Thyroid gland (tissue), 4 donors: Measurements from ENCODE around the gene EPB41L5. TPM values are rescaled to one million over a fixed set of nuclear protein-coding genes. Genes with fewer than 3 reads are reported as not detected.
A peak's percentile ranks its signal among the peaks of the same experiment; 100 is the strongest.
"Not testable (repeated sequence)": the region's sequence is repeated elsewhere in the genome, so short reads cannot be mapped to it uniquely, and the experiment has no call there.

ENCODE experiments used
- DNase-seq, 2 donors: peaks; one replicate each; pipeline ENCODE4 v3.0.0-alpha.2; 2019
- H3K27ac ChIP-seq, 3 donors: fragments of 200-600 bp; sonication (generic); 1 replicate in 2 of 3; 2 replicates in 1 of 3; pipeline ENCODE4 v1.5.1; 2016 to 2019; ENCODE audit warnings: mild to moderate bottlenecking in 1 of 3, moderate library complexity in 1 of 3
- H3K27me3 ChIP-seq: fragments of 200-600 bp; sonication (generic); one replicate; pipeline ENCODE4 v1.5.1; 2019
- H3K36me3 ChIP-seq, 2 donors: fragments of 200-600 bp; sonication (generic); one replicate each; pipeline ENCODE4 v1.5.1; 2016 to 2019
- H3K4me1 ChIP-seq, 2 donors: fragments of 200-600 bp; sonication (generic); one replicate each; pipeline ENCODE4 v1.5.1; 2017 to 2019
- H3K4me3 ChIP-seq, 3 donors: fragments of 200-600 bp; sonication (generic); replicated peaks in 1 of 3; 1 replicate in 2 of 3; 2 replicates in 1 of 3; pipeline ENCODE4 v1.5.1; 2016; ENCODE audit warnings: mild to moderate bottlenecking in 1 of 3
- H3K9me3 ChIP-seq: fragments of 200-600 bp; sonication (generic); one replicate; pipeline ENCODE4 v1.5.1; 2017
- POLR2A ChIP-seq, 2 donors: fragments of 450-650 bp; IDR thresholded peaks; one replicate each; pipeline ENCODE4 v1.6.1; 2017; ENCODE audit warnings: antibody characterized with exemption in 2 of 2, mild to moderate bottlenecking in 2 of 2, moderate library complexity in 1 of 2
- WGBS, 2 donors: methylation state at CpG; one replicate each; pipeline ENCODE4 v1.1.5; 2017; 5-methylcytosine and 5-hydroxymethylcytosine counted together
- intact Hi-C: fragments of 100-400 bp; cut with DNase I; formaldehyde crosslinking; loops from one replicate; pipeline ENCODE4 v1.15.1; 2023
- total RNA-seq, 4 donors: library from RNA; depleted of rRNA; stranded (reverse); fragments of >200 nt; gene quantifications; one replicate each; pipeline ENCODE4 v1.2.3, GENCODE V29; 2016
- TF ChIP-seq, protein P1 (sequence below), 6 experiments: fragments of 200-600 bp in 3 of 6; fragments of 450-650 bp in 3 of 6; sonication (generic) in 3 of 6; IDR thresholded peaks; one replicate each; pipeline ENCODE4 v1.5.1; 2016 to 2019; ENCODE audit warnings: antibody characterized with exemption in 6 of 6, mild to moderate bottlenecking in 2 of 6, inconsistent platforms in 1 of 6, moderate library complexity in 1 of 6

EPB41L5 gene
- total RNA-seq, 4 donors from 2014 or later = 82.2 to 126 (median 116) TPM

DNA sequence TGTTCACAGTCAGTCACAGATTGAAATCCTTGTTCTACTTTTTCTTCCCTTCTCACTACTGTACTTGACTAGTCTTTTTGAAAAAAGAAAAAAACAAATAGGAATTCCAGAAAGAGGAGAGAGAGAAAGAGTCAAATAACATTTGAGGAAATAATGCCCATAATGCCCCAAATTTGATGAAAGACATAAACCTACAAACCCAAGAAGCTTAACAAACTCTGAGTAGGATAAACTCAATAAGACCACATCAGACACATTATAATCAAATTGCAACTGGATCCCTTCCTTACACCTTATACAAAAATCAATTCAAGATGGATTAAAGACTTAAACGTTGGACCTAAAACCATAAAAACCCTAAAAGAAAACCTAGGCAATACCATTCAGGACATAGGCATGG, 179.4 kb downstream of the EPB41L5 start:
- DNase-seq = no peak
- TF ChIP-seq POLR2A (IDR thresholded peaks at IDR 0.05) = no peak
- TF ChIP-seq, protein P1, sequence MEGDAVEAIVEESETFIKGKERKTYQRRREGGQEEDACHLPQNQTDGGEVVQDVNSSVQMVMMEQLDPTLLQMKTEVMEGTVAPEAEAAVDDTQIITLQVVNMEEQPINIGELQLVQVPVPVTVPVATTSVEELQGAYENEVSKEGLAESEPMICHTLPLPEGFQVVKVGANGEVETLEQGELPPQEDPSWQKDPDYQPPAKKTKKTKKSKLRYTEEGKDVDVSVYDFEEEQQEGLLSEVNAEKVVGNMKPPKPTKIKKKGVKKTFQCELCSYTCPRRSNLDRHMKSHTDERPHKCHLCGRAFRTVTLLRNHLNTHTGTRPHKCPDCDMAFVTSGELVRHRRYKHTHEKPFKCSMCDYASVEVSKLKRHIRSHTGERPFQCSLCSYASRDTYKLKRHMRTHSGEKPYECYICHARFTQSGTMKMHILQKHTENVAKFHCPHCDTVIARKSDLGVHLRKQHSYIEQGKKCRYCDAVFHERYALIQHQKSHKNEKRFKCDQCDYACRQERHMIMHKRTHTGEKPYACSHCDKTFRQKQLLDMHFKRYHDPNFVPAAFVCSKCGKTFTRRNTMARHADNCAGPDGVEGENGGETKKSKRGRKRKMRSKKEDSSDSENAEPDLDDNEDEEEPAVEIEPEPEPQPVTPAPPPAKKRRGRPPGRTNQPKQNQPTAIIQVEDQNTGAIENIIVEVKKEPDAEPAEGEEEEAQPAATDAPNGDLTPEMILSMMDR (IDR thresholded peaks at IDR 0.05) = no peak
- Histone ChIP-seq H3K27ac (no peak overlapping the region), H3K27me3 (no peaks in the 10 kb centered on the region), H3K4me3 (no peak overlapping the region), H3K9me3 (no peaks in the 10 kb centered on the region), H3K4me1 (peaks cover 11 to 12% of the 10 kb centered on the region in 2 donors), H3K36me3 (no peaks in the 10 kb centered on the region)
- intact Hi-C loops = no loop called here
- 92 to 95% methylated on average over 1 of the region's 1 CpG for WGBS, 2 donors

DNA sequence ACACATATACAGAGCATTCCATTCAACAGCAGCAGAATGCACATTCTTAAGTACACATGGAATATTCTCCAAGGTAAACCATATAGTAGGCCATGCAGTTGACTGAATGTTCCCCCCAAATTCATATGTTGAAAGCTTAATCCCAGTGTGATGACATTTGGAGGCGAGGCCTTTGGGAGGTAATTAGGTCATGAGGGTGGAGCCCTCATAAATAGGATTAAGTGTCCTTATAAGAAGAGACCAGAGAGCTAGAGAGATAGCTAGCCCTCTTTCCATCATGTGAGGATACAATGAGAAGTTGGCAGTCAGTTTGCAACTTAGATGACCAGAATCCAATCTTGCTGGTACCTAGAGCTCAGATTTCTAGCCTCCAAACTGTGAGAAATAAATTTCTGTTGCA, 182.7 kb downstream of the EPB41L5 start:
- Histone ChIP-seq H3K36me3 (no peaks in the 10 kb centered on the region), H3K27ac (no peak overlapping the region), H3K4me1 (peaks cover 11% of the 10 kb centered on the region in 2 donors), H3K27me3 (no peaks in the 10 kb centered on the region), H3K4me3 (no peak overlapping the region), H3K9me3 (no peaks in the 10 kb centered on the region)
- no peak for DNase-seq
- 92 to 100% methylated on average over 1 of the region's 1 CpG for WGBS, 2 donors
- TF ChIP-seq, protein P1 (IDR thresholded peaks at IDR 0.05) = no peak
- TF ChIP-seq POLR2A (IDR thresholded peaks at IDR 0.05) = no peak
- intact Hi-C loops = no loop called here

DNA sequence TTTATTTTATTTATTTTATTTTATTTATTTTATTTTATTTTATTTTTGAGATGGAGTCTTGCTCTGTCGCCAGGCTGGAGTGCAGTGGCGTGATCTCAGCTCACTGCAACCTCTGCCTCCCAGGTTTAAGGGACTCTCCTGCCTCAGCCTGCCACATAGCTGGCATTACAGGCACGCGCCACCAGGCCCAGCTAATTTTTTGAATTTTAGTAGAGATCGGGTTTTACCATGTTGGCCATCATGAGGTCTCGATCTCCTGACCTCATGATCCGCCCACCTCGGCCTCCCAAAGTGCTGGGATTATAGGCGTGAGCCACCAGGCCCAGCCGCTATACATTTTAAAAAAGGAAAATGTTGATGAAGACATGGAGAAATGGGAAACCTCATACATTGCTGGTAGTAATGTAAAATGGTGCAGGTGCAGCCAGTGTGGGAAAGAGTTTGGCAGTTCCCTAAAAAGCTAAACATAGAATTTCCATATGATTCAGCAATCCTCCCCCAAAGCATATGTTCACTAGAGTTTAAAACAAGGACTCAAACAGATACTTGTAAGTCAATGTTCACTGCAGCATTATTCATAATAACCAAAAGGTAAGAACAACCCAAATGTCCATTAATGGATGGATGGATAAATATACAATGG, 187.1 kb downstream of the EPB41L5 start:
- H3K27me3 ChIP-seq, H3K9me3 ChIP-seq, H3K36me3 ChIP-seq, DNase-seq, H3K27ac ChIP-seq, H3K4me3 ChIP-seq, intact Hi-C loops: not testable (repeated sequence)
- WGBS, 2 donors = 96 to 97% methylated on average over 10 of the region's 10 CpGs
- H3K4me1 ChIP-seq = peaks cover 13 to 19% of the 10 kb centered on the region in 2 donors

DNA sequence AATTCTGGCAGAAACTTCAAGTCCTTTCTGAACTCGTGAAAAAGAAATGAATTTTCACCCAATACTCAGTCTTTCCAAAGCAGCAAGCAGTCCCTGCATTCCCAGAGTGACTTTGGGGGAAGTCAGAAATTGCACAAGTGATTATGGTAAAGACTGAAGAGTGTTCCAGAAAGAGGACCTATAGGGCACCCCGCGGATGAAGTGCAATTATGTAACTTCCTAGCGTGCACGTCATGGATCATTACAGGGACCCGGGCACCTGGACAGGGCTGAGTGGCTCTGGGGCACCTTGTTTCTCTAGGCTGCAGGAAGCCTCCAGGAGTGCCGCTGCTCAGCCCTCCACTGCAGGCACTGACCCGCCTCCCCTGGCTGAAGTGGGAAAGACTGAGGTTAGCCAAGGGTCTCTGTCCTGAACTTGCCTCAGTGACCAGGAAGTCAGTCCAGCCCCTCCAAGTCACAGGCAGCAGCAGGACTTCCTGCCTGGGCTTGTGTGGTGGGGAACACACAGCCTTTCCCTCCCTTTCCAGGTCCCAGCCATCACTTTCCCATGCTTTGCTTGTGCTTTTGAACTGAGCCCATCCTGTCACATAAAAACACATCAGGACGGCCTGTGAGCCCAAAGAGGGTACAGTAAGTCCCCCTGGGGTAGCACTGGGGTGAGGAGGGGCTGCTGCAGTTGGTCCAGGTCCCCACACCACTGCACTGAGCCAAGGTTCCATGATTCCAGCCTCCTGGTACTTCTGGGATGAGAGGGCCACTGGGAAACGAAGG, 190.6 kb downstream of the EPB41L5 start:
- intact Hi-C loops = no loop called here
- peaks cover 13 to 19% of the 10 kb centered on the region in 2 donors for H3K4me1 ChIP-seq
- H3K36me3 ChIP-seq = no peaks in the 10 kb centered on the region
- TF ChIP-seq, protein P1 (IDR thresholded peaks at IDR 0.05) = no peak
- no peak for TF ChIP-seq POLR2A (IDR thresholded peaks at IDR 0.05)
- H3K27me3 ChIP-seq = no peaks in the 10 kb centered on the region
- whole genome bisulfite sequencing, 2 donors = 29 to 31% methylated on average over 10 of the region's 10 CpGs
- DNase-seq = peak; percentile 86 to 87
- H3K27ac ChIP-seq = peak overlapping the region; percentile 4 to 45 (median 44)
- H3K9me3 ChIP-seq = no peaks in the 10 kb centered on the region
- no peak overlapping the region for H3K4me3 ChIP-seq

DNA sequence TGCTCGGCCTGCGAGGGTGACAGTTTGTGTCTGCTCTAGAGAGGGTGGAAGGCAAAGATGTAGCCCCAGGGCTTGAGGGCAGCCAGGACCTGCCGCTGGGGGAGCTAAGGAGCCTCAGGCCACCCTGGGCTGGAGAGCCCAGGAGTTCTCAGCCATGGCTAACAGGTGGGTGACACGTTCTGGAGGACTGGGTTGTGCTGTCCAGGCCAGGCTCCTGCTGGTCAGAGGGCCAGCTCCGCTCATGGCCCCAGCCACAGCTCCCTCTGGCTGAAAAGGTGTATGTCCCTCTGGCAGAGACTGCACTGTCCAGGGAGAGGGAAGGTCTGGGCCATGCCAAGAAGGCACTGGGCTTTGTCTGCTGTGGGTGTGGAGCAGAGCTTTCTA, 191.1 kb downstream of the EPB41L5 start:
- H3K36me3 ChIP-seq = no peaks in the 10 kb centered on the region
- no peak overlapping the region for H3K4me3 ChIP-seq
- TF ChIP-seq POLR2A (IDR thresholded peaks at IDR 0.05) = no peak
- TF ChIP-seq, protein P1 (IDR thresholded peaks at IDR 0.05) = no peak
- peak overlapping the region; percentile 4 to 45 (median 44) for H3K27ac ChIP-seq
- H3K27me3 ChIP-seq = no peaks in the 10 kb centered on the region
- peak in 1 of 2 donors; percentile 16 for DNase-seq
- H3K9me3 ChIP-seq = no peaks in the 10 kb centered on the region
- H3K4me1 ChIP-seq = peaks cover 13 to 19% of the 10 kb centered on the region in 2 donors
- WGBS, 2 donors = 89 to 90% methylated on average over 3 to 5 of the region's 5 CpGs
- intact Hi-C loops = no loop called here
